GM12891 (cell line): ENCODE measurements around the gene NOX1. TPM values are rescaled to one million over a fixed set of nuclear protein-coding genes. Genes with fewer than 3 reads are reported as not detected.
A peak's percentile ranks its signal among the peaks of the same experiment; 100 is the strongest.

Source experiments
- DNase-seq: peaks from one replicate; pipeline ENCODE4 v3.0.0; 2011; ENCODE audit warnings: low spot score; ENCODE audit not compliant: insufficient read length
- FAIRE-seq: peaks from 2 replicates; lab custom pipeline; 2011; peaks lifted over from hg19 to GRCh38; lab: Jason Lieb, UNC
- PAX5 ChIP-seq: IDR thresholded peaks from 2 replicates; pipeline ENCODE4 v1.6.1; 2011; ENCODE audit warnings: low read length, moderate library complexity, mild to moderate bottlenecking; ENCODE audit not compliant: insufficient read depth, severe bottlenecking
- POLR2A ChIP-seq: IDR thresholded peaks from 2 replicates; pipeline ENCODE4 v1.6.1; 2011; ENCODE audit warnings: low read depth, low read length, control low read depth
- POLR2AphosphoS5 ChIP-seq: IDR thresholded peaks from 2 replicates; pipeline ENCODE4 v1.6.1; 2011; ENCODE audit warnings: low read depth, low read length, control low read depth
- POU2F2 ChIP-seq: IDR thresholded peaks from 2 replicates; pipeline ENCODE4 v1.6.1; 2011; ENCODE audit warnings: low read depth, mild to moderate bottlenecking, control low read depth, low read length, moderate library complexity
- SPI1 ChIP-seq: IDR thresholded peaks from 2 replicates; pipeline ENCODE4 v1.6.1; 2011; ENCODE audit warnings: low read depth, low read length, control low read depth
- TAF1 ChIP-seq: IDR thresholded peaks from 2 replicates; pipeline ENCODE4 v1.6.1; 2011; ENCODE audit warnings: low read depth, low read length, control low read depth
- polyA plus RNA-seq: library from polyadenylated mRNA; unstranded; fragments of >200 nt; gene quantifications from one replicate; pipeline ENCODE4 v1.2.1, GENCODE V29; 2012; ENCODE audit warnings: low read depth, missing spikeins, inconsistent platforms; ENCODE audit not compliant: missing spikeins

The NOX1 gene
- not detected for polyA plus RNA-seq

DNA sequence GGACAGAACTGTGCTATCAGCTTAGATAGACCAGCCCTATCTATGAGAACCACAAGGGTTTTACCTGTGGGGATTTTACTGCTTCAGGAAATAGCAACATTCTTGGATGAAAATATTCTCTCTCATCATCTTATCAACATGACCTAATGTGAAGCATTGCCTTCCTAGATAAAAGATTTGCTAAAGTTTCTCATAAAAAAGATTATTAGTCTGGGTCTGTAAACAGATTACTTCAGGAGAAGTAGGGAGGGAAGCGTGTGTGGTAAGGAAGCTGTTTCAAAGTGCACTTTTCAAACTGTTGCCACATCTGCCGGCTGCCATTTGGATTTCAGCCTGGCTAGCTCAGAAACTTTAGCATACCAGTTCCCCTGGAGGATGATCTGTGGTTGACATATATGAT is at the start of gene NOX1:
Gene NOX1, minus strand, starts transcription at position 35 of the 400 bp plus-strand sequence. CDS start 220 bp downstream, outside the sequence.
- TF ChIP-seq TAF1 (no peak), POLR2A (no peak), POLR2AphosphoS5 (no peak), PAX5 (no peak), SPI1 (no peak), POU2F2 (no peak)
- no peak for DNase-seq
- no peak for FAIRE-seq

DNA sequence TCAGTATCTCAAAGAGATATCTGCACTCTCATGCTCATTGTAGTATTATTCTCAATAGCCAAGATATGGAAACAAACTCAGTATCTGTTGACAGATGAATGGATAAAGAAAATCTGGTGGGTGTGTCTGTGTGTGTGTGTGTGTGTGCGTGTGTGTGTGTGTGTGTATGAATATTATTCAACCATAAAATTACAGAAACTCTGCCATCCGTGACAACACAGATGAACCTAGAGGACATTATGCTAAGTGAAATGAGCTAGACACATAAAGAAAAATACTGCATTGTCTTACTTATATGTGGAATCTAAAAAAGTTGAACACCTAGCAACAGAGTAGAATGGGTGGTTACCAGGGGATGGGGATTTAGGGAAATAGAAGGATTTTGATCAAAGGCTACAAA is 41.4 kb upstream of the NOX1 start:
- TF ChIP-seq POLR2AphosphoS5 (no peak), PAX5 (no peak), SPI1 (no peak), POLR2A (no peak), POU2F2 (no peak), TAF1 (no peak)
- DNase-seq (no peak), FAIRE-seq (no peak)

DNA sequence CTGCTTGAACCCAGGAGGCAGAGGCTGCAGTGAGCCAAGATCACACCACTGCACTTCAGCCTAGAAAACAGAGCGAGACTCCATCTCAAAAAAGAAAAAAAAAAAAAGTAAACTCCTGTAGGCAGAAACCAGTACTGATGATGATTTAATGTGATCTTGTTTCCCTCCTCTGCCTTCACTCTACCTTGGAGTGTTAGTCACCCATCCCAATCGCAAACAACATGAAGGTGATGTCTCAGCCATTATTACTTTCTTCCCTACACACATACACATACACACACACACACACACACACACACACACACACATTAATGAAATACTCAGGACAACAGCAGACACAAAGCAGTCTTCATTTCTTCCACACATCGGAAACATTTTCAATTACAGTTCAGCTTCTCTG is 39.0 kb upstream of the NOX1 start:
- no peak for TF ChIP-seq POLR2AphosphoS5
- TF ChIP-seq PAX5: no peak
- no peak for TF ChIP-seq POU2F2
- no peak for TF ChIP-seq TAF1
- FAIRE-seq (no peak), DNase-seq (no peak)

DNA sequence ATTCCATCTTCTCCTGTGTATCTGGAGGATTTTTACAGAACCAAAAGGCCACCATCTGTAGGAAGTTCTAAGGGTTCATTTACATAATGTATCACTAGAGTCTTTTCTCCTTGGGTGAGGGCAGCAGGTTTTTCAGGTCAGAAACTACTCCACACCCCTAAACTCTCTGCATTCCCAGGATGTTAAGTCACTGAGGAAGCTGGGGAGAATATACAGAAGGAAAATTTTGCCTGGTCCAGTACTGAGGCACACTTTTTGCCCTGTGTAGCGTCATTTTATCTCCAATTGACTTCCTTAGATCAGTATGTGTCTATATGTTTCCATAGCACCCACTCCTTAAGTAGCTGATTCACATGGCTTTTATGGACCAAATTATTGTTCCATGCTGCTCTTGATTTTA is 37.6 kb upstream of the NOX1 start:
- DNase-seq (no peak), FAIRE-seq (no peak)
- TF ChIP-seq TAF1 (no peak), PAX5 (no peak), POLR2A (no peak), POU2F2 (no peak), POLR2AphosphoS5 (no peak), SPI1 (no peak)

DNA sequence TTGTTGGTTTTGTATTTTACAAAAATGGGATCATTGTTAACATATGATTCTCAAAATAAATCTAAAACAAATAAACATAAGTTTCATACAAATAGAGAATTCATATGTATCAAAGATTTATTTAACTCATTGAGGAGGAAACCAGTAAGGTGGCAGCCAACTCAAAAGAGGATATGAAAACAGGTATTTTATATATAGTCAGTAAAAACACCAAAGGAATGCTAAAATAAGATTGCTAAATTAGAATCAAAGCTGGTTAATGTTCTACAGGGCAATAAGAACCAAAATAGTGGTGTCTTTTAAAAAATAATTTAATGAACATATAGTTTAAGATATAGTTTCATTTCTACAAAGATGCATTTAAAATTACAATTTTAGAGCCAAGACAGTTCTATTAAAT is 31.5 kb upstream of the NOX1 start:
- DNase-seq (no peak), FAIRE-seq (no peak)
- no peak for TF ChIP-seq POLR2A
- TF ChIP-seq TAF1: no peak
- TF ChIP-seq POLR2AphosphoS5: no peak
- no peak for TF ChIP-seq POU2F2

DNA sequence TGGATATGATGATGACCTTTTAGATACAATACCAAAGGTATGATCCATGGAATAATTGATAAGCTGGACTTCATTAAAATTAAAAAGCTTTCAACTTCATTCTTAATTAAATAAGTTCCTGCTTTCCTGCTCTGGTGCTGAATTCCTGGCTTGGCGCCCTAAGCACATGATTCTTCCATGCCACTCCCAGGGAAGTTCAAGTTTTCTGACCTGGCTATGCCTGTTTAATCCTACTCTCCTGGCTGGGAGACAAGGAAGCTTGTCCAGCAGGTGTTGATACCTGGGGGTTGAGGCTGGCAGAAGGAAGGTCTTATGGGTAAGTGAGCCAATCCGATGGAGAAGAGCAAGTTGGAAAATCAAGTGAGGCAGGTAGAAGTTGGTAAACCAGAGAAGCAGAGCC is 30.3 kb upstream of the NOX1 start:
- FAIRE-seq: peak; percentile 59
- DNase-seq: no peak
- no peak for TF ChIP-seq PAX5

DNA sequence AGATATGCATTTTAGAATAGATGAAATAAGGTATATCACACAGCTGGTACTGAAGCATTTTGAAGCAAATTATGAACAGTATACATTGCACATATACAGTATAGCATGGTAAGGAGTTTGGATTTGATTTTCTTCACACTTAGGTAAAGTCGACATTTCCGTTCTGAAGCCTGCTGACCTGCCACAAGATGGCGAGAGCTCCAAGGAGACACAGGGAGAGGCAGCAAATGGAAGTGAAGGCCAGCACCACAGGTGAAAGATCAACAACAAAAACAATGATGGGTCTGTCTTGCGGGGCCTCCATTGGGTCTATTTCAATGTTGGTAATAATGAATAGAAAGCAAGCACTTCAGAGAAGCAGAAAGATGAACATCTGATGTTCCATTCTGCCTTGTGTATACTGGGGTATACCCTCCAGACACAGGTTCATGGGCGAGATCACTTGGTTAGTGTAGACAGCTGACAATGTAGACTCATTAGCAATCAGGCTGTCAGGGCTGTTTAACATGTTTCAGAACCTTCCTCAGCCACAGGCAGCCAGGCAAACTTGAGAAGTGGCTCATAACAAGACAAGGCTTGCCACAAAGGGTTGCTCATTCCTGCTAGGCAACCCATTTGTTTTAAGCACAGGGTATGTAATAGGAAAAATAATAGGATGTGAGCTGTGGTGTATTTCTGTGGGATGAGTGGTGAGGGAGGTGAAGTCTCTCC is 21.4 kb upstream of the NOX1 start:
- peak; percentile 92 for FAIRE-seq
- DNase-seq: no peak
- TF ChIP-seq POU2F2 (no peak), SPI1 (no peak), POLR2AphosphoS5 (no peak), PAX5 (no peak), POLR2A (no peak), TAF1 (no peak)

DNA sequence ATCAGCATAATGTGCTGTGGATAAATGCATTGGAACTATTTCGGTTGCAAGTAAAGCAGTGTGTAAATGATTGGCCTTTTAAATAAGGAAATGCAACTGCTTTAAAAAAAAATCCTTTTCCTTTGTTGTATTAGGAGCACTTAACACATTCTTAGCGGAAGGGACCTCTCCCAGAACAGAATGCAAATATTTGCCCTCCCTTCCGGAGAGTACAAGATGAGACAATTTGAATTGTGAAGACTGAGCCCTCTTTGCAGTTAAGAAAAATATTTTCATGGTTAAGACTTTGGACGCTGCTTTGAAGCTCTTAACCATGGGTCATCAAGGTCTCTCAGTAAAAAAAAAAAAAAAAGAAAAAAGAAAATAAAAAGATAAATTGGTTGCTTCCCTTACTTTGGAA is 9.5 kb upstream of the NOX1 start:
- no peak for FAIRE-seq
- DNase-seq: no peak
- TF ChIP-seq POLR2AphosphoS5 (no peak), PAX5 (no peak), SPI1 (no peak), POLR2A (no peak), POU2F2 (no peak), TAF1 (no peak)

DNA sequence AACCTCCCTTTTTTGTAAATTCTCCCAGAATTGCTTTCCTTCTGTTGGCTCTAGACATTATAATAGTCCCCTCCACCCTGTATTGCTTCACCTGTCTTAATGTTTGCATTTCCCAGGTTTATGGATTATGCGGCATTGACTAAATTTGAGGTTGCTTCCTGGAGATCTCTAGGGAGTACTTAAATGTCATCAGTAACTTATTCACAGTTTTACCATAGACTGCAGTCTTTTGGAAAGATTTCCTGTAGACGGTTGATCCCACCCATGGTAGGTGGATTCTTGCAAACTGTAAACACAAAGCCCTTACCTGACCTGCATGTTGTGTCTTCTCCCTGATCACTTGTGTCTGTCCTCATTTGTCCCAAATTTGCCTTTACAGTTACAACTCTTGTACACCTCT is 6.2 kb upstream of the NOX1 start:
- no peak for DNase-seq
- no peak for FAIRE-seq
- TF ChIP-seq POLR2AphosphoS5 (no peak), POLR2A (no peak), POU2F2 (no peak), PAX5 (no peak), SPI1 (no peak), TAF1 (no peak)

DNA sequence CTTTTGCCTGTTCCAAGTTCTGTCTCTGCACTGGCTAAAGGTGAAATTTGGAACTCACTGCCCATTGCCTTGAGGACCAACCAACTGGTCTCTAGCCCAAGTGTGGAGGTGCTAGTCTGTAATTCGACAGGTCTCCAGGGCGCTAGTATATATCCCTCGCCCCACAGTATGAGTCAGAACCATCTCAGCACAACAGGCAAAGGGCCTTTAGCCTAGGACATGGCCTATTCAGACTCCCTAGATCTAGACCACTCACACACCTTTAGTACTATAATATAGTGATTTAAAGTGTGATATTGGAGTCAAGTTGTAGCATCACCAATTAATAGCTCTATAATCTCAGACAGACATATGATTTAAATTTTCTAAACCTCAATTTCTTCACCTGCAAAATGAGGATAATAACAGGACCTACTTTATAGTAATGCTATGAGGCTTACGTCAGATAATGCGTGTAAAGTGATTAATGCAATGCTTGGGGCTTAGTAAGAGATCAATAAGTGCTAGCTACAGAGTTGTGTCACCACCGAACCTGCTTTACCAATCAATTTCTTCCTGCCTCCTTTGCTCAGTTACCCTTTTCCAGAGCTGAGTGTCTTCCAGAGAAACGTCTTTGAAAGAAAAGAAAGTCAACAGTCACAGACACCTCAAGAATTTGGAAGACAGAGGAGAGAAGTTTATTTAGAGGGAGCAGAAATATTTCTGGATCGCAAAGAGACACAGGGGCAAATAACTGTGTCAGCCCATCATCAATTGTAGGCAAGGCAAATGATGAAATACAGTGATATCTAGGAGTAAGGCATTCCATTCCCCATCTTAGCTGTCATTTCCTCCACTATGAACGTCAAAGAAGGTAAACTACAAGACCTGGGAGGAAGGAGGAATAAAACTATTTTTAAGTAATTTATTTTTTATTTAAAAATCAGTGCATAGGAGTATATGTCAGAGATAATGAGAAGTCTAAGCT is 2.3 kb downstream of the NOX1 start:
- FAIRE-seq (no peak), DNase-seq (no peak)
- no peak for TF ChIP-seq POU2F2
- TF ChIP-seq SPI1: no peak
- no peak for TF ChIP-seq POLR2A
- no peak for TF ChIP-seq POLR2AphosphoS5
- no peak for TF ChIP-seq TAF1
- no peak for TF ChIP-seq PAX5
